GM12872 (cell line): ENCODE measurements around the gene NT5C1A.

ENCODE experiments used
- TF ChIP-seq, protein P1 (sequence below): IDR thresholded peaks from 3 replicates; pipeline ENCODE4 v1.5.1; 2011; ENCODE audit warnings: low read depth, mild to moderate bottlenecking, low read length, moderate library complexity; ENCODE audit not compliant: insufficient read depth

NT5C1A gene

DNA sequence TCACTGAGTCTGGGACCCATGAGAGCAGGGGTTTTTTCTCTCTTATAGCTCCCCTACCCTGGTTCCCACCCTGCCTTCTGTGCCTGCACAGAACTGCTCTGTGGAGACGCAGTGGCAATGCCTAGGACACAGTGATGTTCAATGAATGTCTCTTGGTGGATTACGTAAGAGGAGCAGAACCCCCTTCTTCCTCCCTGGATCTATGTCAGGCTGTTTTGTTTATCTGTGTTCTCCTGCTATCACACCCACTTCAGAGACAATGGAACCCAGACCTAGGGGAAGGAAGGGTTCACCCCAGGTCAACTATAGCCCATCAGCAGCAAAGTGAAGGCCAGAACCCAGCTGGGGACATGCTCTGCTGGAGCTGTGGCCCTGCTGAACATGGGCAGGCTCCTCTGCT is 17.3 kb upstream of the NT5C1A start:
- TF ChIP-seq, protein P1, sequence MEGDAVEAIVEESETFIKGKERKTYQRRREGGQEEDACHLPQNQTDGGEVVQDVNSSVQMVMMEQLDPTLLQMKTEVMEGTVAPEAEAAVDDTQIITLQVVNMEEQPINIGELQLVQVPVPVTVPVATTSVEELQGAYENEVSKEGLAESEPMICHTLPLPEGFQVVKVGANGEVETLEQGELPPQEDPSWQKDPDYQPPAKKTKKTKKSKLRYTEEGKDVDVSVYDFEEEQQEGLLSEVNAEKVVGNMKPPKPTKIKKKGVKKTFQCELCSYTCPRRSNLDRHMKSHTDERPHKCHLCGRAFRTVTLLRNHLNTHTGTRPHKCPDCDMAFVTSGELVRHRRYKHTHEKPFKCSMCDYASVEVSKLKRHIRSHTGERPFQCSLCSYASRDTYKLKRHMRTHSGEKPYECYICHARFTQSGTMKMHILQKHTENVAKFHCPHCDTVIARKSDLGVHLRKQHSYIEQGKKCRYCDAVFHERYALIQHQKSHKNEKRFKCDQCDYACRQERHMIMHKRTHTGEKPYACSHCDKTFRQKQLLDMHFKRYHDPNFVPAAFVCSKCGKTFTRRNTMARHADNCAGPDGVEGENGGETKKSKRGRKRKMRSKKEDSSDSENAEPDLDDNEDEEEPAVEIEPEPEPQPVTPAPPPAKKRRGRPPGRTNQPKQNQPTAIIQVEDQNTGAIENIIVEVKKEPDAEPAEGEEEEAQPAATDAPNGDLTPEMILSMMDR = no peak

DNA sequence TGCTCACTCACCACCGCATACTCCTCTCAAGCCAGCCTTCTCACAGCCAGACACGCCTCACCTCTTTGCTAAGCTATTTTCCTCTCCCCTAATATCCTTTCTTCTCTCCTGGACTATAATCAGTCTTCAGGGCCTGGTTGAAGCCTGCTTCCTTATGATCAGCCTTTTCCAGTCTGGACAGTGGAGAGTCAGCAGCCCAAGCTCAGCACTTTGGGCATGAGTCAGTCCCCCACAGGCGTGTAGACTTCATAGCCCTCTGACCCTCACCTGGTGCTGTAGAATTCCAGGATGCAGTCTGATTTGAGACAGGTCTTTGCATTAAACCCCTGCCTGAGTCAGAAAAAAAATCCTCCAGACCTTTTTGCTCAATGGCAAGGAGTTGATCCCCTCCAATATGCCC is 16.8 kb upstream of the NT5C1A start:
- TF ChIP-seq, protein P1 = no peak

DNA sequence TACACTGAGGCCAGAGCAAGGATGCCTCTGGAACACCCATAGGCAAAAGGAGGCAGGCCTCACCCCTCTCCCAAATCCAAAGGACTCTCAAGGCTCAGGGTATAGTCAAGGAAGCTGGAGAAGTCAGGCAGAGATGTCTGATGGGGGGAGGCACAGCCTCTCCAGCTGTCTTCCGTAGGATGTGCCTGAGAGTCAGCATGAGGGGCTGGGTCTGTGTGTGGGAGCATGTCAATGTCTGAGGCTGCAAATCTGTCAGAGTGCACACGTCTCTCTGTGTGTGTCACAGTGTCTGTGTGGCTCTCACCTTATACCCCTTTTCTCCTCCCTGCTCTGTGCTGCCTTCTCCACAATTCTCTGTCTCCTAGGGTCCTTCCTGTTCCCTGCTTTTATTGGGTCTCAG is 15.3 kb upstream of the NT5C1A start:
- TF ChIP-seq, protein P1 = no peak

DNA sequence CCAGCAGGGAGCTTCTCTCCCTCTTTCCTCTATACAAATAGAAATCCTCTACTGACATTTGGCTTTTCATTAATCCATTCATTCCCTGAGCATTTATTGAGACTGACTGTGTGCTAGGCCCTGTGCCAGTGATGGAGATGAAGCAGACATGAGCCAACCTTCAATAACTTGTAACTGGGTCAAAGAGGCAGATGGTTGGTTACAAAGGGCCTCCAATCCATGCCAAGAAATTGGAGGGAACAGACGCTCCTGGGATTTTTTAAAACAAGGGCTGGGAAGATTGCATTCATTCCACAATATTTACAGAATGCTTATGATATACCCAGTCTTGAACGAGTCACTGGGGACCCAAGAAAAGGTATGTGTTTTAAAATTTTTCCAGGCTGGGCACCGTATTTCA is 13.2 kb upstream of the NT5C1A start:
- TF ChIP-seq, protein P1 = no peak

DNA sequence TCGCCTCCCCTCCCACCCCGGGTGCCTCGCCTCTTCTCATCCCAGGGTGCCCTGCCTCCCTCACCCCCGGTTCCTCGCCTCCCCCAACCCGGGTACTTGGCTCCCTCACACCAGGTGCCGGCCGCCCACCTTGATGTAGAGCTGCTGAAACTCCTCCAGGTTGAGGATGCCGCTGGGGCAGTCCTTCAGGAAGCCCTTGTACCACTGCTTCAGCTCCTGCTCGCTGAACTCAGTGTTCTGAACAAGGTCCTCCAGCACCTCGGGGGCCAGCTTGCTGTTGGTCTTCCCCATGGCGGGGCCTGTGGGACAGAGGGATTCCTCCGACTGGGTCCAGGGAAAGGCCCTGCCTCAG is 12.4 kb upstream of the NT5C1A start:
- TF ChIP-seq, protein P1 = no peak

DNA sequence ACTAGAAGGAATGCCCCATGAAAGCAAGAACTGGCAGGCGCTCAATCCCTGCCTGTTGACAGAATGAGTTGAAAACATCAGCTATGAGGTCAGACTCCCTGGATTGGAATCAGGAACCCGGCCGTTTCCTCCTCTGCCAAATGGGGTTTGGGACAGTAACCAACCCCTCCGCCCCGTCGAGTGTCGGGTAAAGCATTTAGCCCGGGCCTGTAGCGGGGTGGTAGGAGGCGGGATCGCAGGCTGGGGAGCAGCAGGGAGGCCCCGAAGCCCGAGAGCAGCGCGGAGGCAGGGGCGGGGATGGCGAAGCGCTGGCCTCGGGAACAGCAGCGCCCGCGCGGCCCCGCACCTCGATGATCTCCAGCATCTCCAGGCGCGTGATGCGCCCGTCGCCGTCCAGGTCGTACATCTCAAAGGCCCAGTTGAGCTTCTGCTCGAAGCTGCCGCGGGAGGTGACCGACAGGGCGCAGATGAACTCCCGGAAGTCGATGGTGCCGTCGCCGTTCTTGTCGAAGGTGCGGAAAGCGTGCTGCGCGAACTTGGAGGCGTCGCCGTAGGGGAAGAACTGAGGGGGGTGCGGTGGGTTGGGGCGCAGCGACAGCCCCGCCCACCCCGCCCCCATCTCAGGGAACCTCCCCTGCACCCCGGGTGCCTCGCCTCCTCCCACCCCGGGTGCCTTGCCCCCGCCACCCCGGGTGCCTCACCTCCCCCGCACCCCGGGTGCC is 11.8 kb upstream of the NT5C1A start:
- TF ChIP-seq, protein P1 = no peak

DNA sequence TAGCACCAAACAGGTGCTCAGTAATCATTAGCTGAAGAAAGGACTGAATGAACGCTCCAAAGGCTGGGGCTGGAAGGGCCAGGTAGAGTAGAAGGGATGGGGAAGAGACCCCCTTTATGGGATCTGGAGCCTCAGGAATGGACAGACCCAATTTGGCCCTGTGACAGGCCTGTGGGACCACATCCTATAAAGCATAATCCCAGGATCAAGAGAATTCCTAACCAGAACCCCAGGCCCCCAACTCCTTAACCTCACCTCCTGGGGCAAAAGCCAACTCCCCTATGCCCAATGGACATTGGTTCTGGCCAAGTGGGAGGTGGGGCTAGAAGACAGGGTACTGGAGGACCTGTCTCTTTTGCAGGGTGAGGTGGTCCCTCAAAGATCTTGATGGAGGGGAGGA is 10.1 kb upstream of the NT5C1A start:
- TF ChIP-seq, protein P1 = no peak
